ENCODE measurements around the gene CCDC126.

GRCh38 chr7:23661385-23661784 is 64.2 kb downstream of the CCDC126 start:
- no peak for TF ChIP-seq CTCF (conservative IDR thresholded peaks at IDR 0.05)
- TF ChIP-seq EZH2 (IDR thresholded peaks at IDR 0.05; ENCODE audit: low read depth), result no peak

Data from PC-9 (cell line).